ENCODE results near the gene EIF4A3. TPM values are rescaled to one million over a fixed set of nuclear protein-coding genes. Genes with fewer than 3 reads are reported as not detected.

Gene EIF4A3
- total RNA-seq, 1 donor from 2014 or later: 104 TPM

DNA sequence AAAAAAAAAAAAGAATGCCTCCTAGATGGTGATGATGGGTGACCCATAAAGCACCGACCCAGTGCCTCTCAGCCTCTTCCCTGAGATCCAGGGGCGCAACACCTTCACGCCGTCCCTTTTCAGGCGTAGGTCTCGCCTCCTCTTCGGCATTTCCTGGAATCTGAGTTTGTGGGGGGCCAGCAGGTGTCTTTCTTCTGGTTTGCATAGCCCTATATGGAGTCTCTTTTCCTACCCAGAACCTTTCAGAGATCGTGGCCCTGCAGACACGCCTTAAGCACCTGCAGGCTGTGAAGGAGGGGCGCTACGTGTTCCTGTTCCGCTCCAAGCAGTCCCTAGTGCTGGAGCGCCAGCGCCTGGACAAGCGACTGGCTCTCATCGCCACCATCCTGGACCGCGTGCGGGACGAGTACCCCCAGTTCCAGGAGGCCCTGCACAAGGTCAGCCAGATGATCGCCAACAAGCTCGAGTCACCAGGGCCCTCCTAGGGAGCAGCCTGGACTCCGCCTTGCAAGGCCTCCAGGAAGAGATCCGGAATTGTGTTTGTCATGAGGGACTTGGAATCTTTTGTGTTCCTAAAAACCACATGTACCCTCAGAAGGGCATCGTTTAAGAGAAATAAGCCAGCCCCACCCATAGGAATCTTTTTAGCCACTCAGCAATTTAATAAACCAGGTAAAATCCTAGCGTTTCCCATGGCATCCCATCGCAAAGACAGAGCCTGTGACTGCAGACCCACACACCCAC, 47.5 kb downstream of the EIF4A3 start:
- H3K36me3 Mint-ChIP-seq: no peaks in the 10 kb centered on the region
- peak overlapping the region; percentile 47 for H3K4me3 Mint-ChIP-seq
- no peaks in the 10 kb centered on the region for H3K9me3 Mint-ChIP-seq
- TF ChIP-seq, protein P1, sequence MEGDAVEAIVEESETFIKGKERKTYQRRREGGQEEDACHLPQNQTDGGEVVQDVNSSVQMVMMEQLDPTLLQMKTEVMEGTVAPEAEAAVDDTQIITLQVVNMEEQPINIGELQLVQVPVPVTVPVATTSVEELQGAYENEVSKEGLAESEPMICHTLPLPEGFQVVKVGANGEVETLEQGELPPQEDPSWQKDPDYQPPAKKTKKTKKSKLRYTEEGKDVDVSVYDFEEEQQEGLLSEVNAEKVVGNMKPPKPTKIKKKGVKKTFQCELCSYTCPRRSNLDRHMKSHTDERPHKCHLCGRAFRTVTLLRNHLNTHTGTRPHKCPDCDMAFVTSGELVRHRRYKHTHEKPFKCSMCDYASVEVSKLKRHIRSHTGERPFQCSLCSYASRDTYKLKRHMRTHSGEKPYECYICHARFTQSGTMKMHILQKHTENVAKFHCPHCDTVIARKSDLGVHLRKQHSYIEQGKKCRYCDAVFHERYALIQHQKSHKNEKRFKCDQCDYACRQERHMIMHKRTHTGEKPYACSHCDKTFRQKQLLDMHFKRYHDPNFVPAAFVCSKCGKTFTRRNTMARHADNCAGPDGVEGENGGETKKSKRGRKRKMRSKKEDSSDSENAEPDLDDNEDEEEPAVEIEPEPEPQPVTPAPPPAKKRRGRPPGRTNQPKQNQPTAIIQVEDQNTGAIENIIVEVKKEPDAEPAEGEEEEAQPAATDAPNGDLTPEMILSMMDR (conservative IDR thresholded peaks at IDR 0.05): no peak
- peaks cover 22% of the 10 kb centered on the region for H3K4me1 Mint-ChIP-seq (ENCODE audit: unreplicated experiment)
- H3K27ac Mint-ChIP-seq: peak overlapping the region; percentile 56
- no peak for DNase-seq (ENCODE audit: extremely low spot score, unreplicated experiment)
- H3K27me3 Mint-ChIP-seq: no peaks in the 10 kb centered on the region

DNA sequence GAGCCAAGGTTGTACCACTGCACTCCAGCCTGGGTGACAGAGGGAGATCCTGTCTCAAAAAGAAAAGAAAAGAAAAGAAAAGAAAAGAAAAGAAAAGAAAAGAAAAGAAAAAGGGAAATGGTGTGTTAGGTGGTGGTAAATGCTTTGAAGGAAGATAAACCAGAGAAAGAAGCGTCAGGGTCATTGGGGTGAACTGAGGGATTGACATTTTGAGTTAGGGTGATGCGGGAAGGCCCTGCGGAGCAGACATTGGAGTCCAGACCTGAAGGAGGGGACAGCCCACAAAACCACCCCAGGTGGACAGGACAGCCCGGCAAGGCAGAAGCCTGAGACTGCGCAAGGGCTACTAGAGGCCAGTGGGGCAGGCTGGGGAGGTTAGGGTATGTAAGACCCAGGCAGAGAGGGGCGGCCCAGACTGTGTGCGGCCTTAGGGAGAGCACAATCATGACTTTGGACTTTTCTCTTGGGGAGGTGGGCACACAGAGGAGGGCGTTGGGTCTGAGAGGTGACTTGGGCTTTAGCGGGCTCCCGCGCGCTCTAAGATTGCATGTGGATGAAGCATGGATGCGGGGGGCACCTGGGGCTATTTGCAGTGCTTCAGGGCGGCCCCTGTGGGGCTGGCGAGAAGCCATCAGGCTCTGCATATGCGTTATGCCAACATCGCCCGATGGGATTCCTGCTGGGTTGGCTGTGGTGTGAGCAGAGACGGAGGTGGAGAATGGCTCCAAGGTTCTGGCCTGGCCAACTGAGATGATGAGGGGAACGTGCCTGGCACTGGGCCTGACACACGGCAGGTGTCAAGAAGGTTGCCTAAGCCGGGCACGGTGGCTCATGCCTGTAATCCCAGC, 48.9 kb downstream of the EIF4A3 start:
- H3K27me3 Mint-ChIP-seq: no peaks in the 10 kb centered on the region
- H3K4me1 Mint-ChIP-seq (ENCODE audit: unreplicated experiment): peaks cover 13% of the 10 kb centered on the region
- DNase-seq (ENCODE audit: extremely low spot score, unreplicated experiment): no peak
- H3K27ac Mint-ChIP-seq: no peak overlapping the region
- TF ChIP-seq, protein P1 (conservative IDR thresholded peaks at IDR 0.05): no peak
- H3K4me3 Mint-ChIP-seq: peak overlapping the region; percentile 44
- no peaks in the 10 kb centered on the region for H3K9me3 Mint-ChIP-seq
- H3K36me3 Mint-ChIP-seq: no peaks in the 10 kb centered on the region

- H3K4me1 Mint-ChIP-seq (ENCODE audit: unreplicated experiment): peaks cover 12% of the 10 kb centered on the region
- H3K36me3 Mint-ChIP-seq: no peaks in the 10 kb centered on the region
- no peaks in the 10 kb centered on the region for H3K9me3 Mint-ChIP-seq
- no peak for DNase-seq (ENCODE audit: extremely low spot score, unreplicated experiment)
- H3K27me3 Mint-ChIP-seq: no peaks in the 10 kb centered on the region
- H3K27ac Mint-ChIP-seq: no peak overlapping the region
- no peak overlapping the region for H3K4me3 Mint-ChIP-seq
- TF ChIP-seq, protein P1 (conservative IDR thresholded peaks at IDR 0.05): no peak
Measured at GRCh38 chr17:80097127-80097621, 49.8 kb downstream of the EIF4A3 start.

GRCh38 chr17:80096561-80097021, 50.3 kb downstream of the EIF4A3 start:
- DNase-seq (ENCODE audit: extremely low spot score, unreplicated experiment): no peak
- H3K4me3 Mint-ChIP-seq: no peak overlapping the region
- no peaks in the 10 kb centered on the region for H3K9me3 Mint-ChIP-seq
- TF ChIP-seq, protein P1 (conservative IDR thresholded peaks at IDR 0.05): no peak
- no peak overlapping the region for H3K27ac Mint-ChIP-seq
- no peaks in the 10 kb centered on the region for H3K27me3 Mint-ChIP-seq
- peaks cover 9% of the 10 kb centered on the region for H3K4me1 Mint-ChIP-seq (ENCODE audit: unreplicated experiment)
- H3K36me3 Mint-ChIP-seq: no peaks in the 10 kb centered on the region

DNA sequence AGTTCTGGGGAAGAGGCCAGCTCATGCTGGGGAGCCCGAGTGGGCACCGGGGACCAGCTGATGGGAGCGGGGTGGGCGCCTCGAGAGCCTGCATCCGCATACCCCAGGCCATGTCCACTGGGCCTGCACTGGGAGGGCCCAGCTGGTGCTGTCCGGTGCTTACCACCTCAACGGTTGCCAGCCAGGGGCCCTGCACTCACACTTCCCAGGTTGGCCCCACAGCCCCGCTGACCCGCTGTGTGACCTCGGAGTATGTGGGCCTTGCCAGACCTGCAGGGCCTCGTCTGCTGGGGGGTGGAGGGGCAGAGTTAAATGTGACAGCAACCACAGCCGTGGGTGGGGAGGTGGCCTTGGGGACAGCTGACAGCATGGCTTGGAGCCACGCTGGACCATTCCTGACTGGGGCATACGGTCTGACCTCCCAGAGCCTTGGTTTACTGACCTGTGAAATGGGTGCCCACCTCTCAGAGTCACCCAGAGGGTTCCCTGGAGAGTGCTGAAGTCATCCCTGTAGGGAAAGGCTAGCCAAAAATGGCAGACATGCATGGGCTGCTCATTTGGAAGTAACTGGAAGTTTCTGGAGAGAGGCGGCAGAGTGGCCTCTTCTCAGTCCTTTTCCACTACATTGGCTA, 51.0 kb downstream of the EIF4A3 start:
- no peak for DNase-seq (ENCODE audit: extremely low spot score, unreplicated experiment)
- no peaks in the 10 kb centered on the region for H3K27me3 Mint-ChIP-seq
- no peaks in the 10 kb centered on the region for H3K36me3 Mint-ChIP-seq
- H3K9me3 Mint-ChIP-seq: no peaks in the 10 kb centered on the region
- H3K4me1 Mint-ChIP-seq (ENCODE audit: unreplicated experiment): peaks cover 8% of the 10 kb centered on the region
- H3K4me3 Mint-ChIP-seq: no peak overlapping the region
- H3K27ac Mint-ChIP-seq: no peak overlapping the region
- TF ChIP-seq, protein P1 (conservative IDR thresholded peaks at IDR 0.05): no peak
